HepG2 (cell line): ENCODE data around the gene AP3D1. TPM values are rescaled to one million over a fixed set of nuclear protein-coding genes. Genes with fewer than 3 reads are reported as not detected.

Source experiments
- ATF3 ChIP-seq: sonication (generic); formaldehyde crosslinking; IDR thresholded peaks from 2 replicates; pipeline ENCODE4 v1.4.0; 2020; ENCODE audit warnings: missing genetic modification reagents
- CENPT ChIP-seq: sonication (generic); formaldehyde crosslinking; IDR thresholded peaks from 2 replicates; pipeline ENCODE4 v1.8.0; 2022; ENCODE audit warnings: low read depth, mild to moderate bottlenecking, moderate library complexity, missing genetic modification reagents
- FOSL2 ChIP-seq: sonication (generic); formaldehyde crosslinking; IDR thresholded peaks from 2 replicates; pipeline ENCODE4 v1.4.0; 2020; ENCODE audit warnings: missing genetic modification reagents
- GLMP ChIP-seq: sonication (generic); formaldehyde crosslinking; IDR thresholded peaks from 2 replicates; pipeline ENCODE4 v1.9.0; 2021; ENCODE audit warnings: missing genetic modification reagents, mild to moderate bottlenecking, borderline replicate concordance
- GTF2F1 ChIP-seq: fragments of 150-350 bp; IDR thresholded peaks from 2 replicates; pipeline ENCODE4 v1.6.1; 2014; ENCODE audit warnings: low read length
- HMGXB4 ChIP-seq, 2 experiments: sonication (generic) in 1 of 2; formaldehyde crosslinking in 1 of 2; IDR thresholded peaks; 2 replicates each; pipeline versions ENCODE4 v1.4.0 to v1.6.1; 2018 to 2020; ENCODE audit warnings: missing genetic modification reagents in 2 of 2, borderline replicate concordance in 1 of 2, low read depth in 1 of 2, mild to moderate bottlenecking in 1 of 2, missing biosample characterization in 1 of 2
- HOXA3 ChIP-seq: sonication (generic); formaldehyde crosslinking; IDR thresholded peaks from 2 replicates; pipeline ENCODE4 v1.5.0; 2020; ENCODE audit warnings: missing genetic modification reagents
- IKZF5 ChIP-seq: IDR thresholded peaks from 2 replicates; pipeline ENCODE4 v1.6.1; 2018; ENCODE audit warnings: missing genetic modification reagents, mild to moderate bottlenecking, missing compliant biosample characterization
- MLLT10 ChIP-seq: sonication (generic); formaldehyde crosslinking; IDR thresholded peaks from 2 replicates; pipeline ENCODE4 v1.4.0; 2020; ENCODE audit warnings: missing genetic modification reagents
- RBFOX2 ChIP-seq: fragments of 200-400 bp; formaldehyde crosslinking; IDR thresholded peaks from 2 replicates; pipeline ENCODE4 v1.6.1; 2017; ENCODE audit warnings: low read depth, mild to moderate bottlenecking, low read length
- SKI ChIP-seq: fragments of 450-650 bp; IDR thresholded peaks from one replicate; pipeline ENCODE4 v1.6.1; 2018; ENCODE audit warnings: mild to moderate bottlenecking; ENCODE audit not compliant: partially characterized antibody
- U2AF2 ChIP-seq: fragments of 200-400 bp; formaldehyde crosslinking; IDR thresholded peaks from 2 replicates; pipeline ENCODE4 v1.6.1; 2017; ENCODE audit warnings: low read depth, mild to moderate bottlenecking, low read length
- ZBTB49 ChIP-seq: sonication (generic); formaldehyde crosslinking; IDR thresholded peaks from 2 replicates; pipeline ENCODE4 v1.4.0; 2020; ENCODE audit warnings: missing genetic modification reagents, borderline replicate concordance
- ZFP37 ChIP-seq: sonication (generic); formaldehyde crosslinking; IDR thresholded peaks from 2 replicates; pipeline ENCODE4 v1.4.0; 2020; ENCODE audit warnings: missing genetic modification reagents, borderline replicate concordance
- ZNF276 ChIP-seq: sonication (generic); formaldehyde crosslinking; IDR thresholded peaks from 2 replicates; pipeline ENCODE4 v1.4.0; 2020; ENCODE audit warnings: mild to moderate bottlenecking, low read depth, missing genetic modification reagents
- ZNF329 ChIP-seq: sonication (generic); formaldehyde crosslinking; IDR thresholded peaks from 2 replicates; pipeline ENCODE4 v1.9.0; 2021; ENCODE audit warnings: low read depth, mild to moderate bottlenecking, missing genetic modification reagents
- ZNF496 ChIP-seq: sonication (generic); formaldehyde crosslinking; IDR thresholded peaks from 2 replicates; pipeline ENCODE4 v1.8.1; 2023; ENCODE audit warnings: mild to moderate bottlenecking, moderate library complexity, missing genetic modification reagents; ENCODE audit not compliant: insufficient replicate concordance
- ZNF547 ChIP-seq: sonication (generic); formaldehyde crosslinking; IDR thresholded peaks from 2 replicates; pipeline ENCODE4 v1.5.1; 2020; ENCODE audit warnings: mild to moderate bottlenecking, missing genetic modification reagents
- ZNF709 ChIP-seq: sonication (generic); formaldehyde crosslinking; IDR thresholded peaks from 2 replicates; pipeline ENCODE4 v1.5.0; 2020; ENCODE audit warnings: mild to moderate bottlenecking, missing genetic modification reagents
- polyA plus RNA-seq, 8 experiments: library from polyadenylated mRNA; depleted of rRNA in 3 of 8; stranded (reverse) in 7 of 8; unstranded in 1 of 8; fragments of >200 nt; fragmentation: Illumina TruSeq in 4 of 8; extraction: Trizol in 4 of 8; gene quantifications; 2 replicates each; pipeline versions ENCODE4 v1.2.1 to v1.2.3, GENCODE V29; 2011 to 2016; ENCODE audit warnings: low read depth in 4 of 8, missing spikeins in 1 of 8, mixed read lengths in 1 of 8; ENCODE audit not compliant: insufficient read depth in 1 of 8
- total RNA-seq, 5 experiments: library from RNA; depleted of rRNA; stranded (reverse); fragments of >200 nt; fragmentation: Illumina TruSeq; extraction: Trizol; gene quantifications; 2 replicates each; pipeline ENCODE4 v1.2.3, GENCODE V29; 2016; ENCODE audit warnings: low read depth in 1 of 5

The AP3D1 gene
- total and polyA plus RNA-seq, 2 of the 13 experiments (the other 11 are each of a cell fraction or from before 2014, with no cell fraction given), result 68.0 to 82.6 TPM

- TF ChIP-seq IKZF5 (CRISPR knock-in tag) (no peak), FOSL2 (CRISPR knock-in tag) (peak; percentile 18; the same call in 1 of the 2 replicates), ZNF496 (CRISPR knock-in tag) (no peak), ATF3 (no peak), CENPT (peak; percentile 17; the same call in 1 of the 2 replicates), ZFP37 (CRISPR knock-in tag) (0 out of 2 replicates have a peak, but pooled peaks have one; percentile 60), MLLT10 (CRISPR knock-in tag) (no peak), ZNF276 (peak; percentile 28), RBFOX2 (peak; percentile 95), GLMP (no peak), HMGXB4 (CRISPR knock-in tag; IDR thresholded peaks at IDR 0.05; ENCODE audit: borderline replicate concordance in 1 of 2, low read depth in 1 of 2) (peak in 1 of 2 experiments; percentile 25; a peak in 1 of 4 replicates), U2AF2 (0 out of 2 replicates have a peak, but pooled peaks have one; percentile 4), HOXA3 (CRISPR knock-in tag) (peak; percentile 41; the same call in 1 of the 2 replicates), SKI (peak; percentile 40), ZNF547 (CRISPR knock-in tag) (peak; percentile 60; the same call in 1 of the 2 replicates), ZNF709 (CRISPR knock-in tag) (0 out of 2 replicates have a peak, but pooled peaks have one; percentile 11), ZNF329 (CRISPR knock-in tag) (peak; percentile 6; the same call in 1 of the 2 replicates), GTF2F1 (no peak), ZBTB49 (CRISPR knock-in tag) (no peak)
Observed at GRCh38 chr19:2060884-2061494, 90.4 kb downstream of the AP3D1 start (continued).
